OCI-LY7 (cell line): ENCODE data around the gene PPP1CA. TPM values are rescaled to one million over a fixed set of nuclear protein-coding genes. Genes with fewer than 3 reads are reported as not detected.
"Not testable (repeated sequence)": the region's sequence is repeated elsewhere in the genome, so short reads cannot be mapped to it uniquely, and the experiment has no call there.

Experiments used
- BruUV-seq: library from RNA; stranded (reverse); fragments of 400-500 nt; replicated peaks from 2 replicates; lab custom pipeline; 2021; lab: Mats Ljungman, UMichigan
- CTCF ChIA-PET: fragments of 300-600 bp; sonication (Branson Sonifier 250); formaldehyde crosslinking; loops from one replicate; lab custom pipeline; 2022; ENCODE audit warnings: antibody characterized with exemption; ENCODE audit not compliant: unreplicated experiment; lab: Charles Lee
- POLR2A ChIA-PET: fragments of 300-600 bp; sonication (Branson Sonifier 250); formaldehyde crosslinking; loops from one replicate; lab custom pipeline; 2022; ENCODE audit warnings: antibody characterized with exemption; lab: Charles Lee
- DNase-seq: peaks from one replicate; pipeline ENCODE4 v3.0.0-alpha.2; 2015; ENCODE audit warnings: low spot score
- H2AFZ ChIP-seq: fragments of 200-600 bp; sonication (generic), shearing (Covaris generic); 2 replicates; pipeline ENCODE4 v1.6.1; 2014; ENCODE audit warnings: mild to moderate bottlenecking, antibody characterized with exemption, low read length, moderate library complexity
- H3K27ac ChIP-seq: fragments of 200-600 bp; sonication (generic); 2 replicates; pipeline ENCODE4 v1.5.1; 2014; ENCODE audit warnings: mixed run types, low read depth, mild to moderate bottlenecking, moderate library complexity, low read length, inconsistent platforms; ENCODE audit not compliant: poor library complexity, severe bottlenecking
- H3K36me3 ChIP-seq: fragments of 200-600 bp; sonication (generic); 2 replicates; pipeline ENCODE4 v1.6.1; 2014; ENCODE audit warnings: mild to moderate bottlenecking, antibody characterized with exemption, low read length, moderate library complexity, mixed read lengths; ENCODE audit not compliant: insufficient read depth
- H3K4me1 ChIP-seq: fragments of 200-600 bp; sonication (generic); 2 replicates; pipeline ENCODE4 v1.5.1; 2014; ENCODE audit warnings: mild to moderate bottlenecking, low read length; ENCODE audit not compliant: insufficient read depth, poor library complexity, severe bottlenecking
- H3K4me2 ChIP-seq: fragments of 200-600 bp; sonication (generic); 2 replicates; pipeline ENCODE4 v1.6.1; 2014; ENCODE audit warnings: mild to moderate bottlenecking, low read length
- H3K4me3 ChIP-seq: fragments of 200-600 bp; sonication (generic); 2 replicates; pipeline ENCODE4 v1.5.1; 2014; ENCODE audit warnings: mild to moderate bottlenecking, low read depth, low read length; ENCODE audit not compliant: poor library complexity, severe bottlenecking
- H3K79me2 ChIP-seq: fragments of 200-600 bp; sonication (generic); 2 replicates; pipeline ENCODE4 v1.6.1; 2016; ENCODE audit warnings: low read depth, mild to moderate bottlenecking, low read length, moderate library complexity, mixed read lengths; ENCODE audit not compliant: insufficient read depth
- H3K9me2 ChIP-seq: fragments of 200-600 bp; sonication (generic); 2 replicates; pipeline ENCODE4 v1.6.1; 2016; ENCODE audit warnings: mild to moderate bottlenecking, low read length, mixed read lengths; ENCODE audit not compliant: insufficient read depth
- H3K9me3 ChIP-seq: fragments of 200-600 bp; sonication (generic); 2 replicates; pipeline ENCODE4 v1.6.1; 2014; ENCODE audit warnings: mild to moderate bottlenecking, mixed run types, low read length, mixed read lengths
- H4K20me1 ChIP-seq: fragments of 200-600 bp; sonication (generic); 2 replicates; pipeline ENCODE4 v1.6.1; 2014; ENCODE audit warnings: mild to moderate bottlenecking, antibody characterized with exemption, low read length, moderate library complexity, mixed read lengths; ENCODE audit not compliant: insufficient read depth
- CTCF ChIP-seq: fragments of 200-600 bp; sonication (generic); conservative IDR thresholded peaks from 2 replicates; pipeline ENCODE4 v1.5.1; 2014; ENCODE audit warnings: mild to moderate bottlenecking, antibody characterized with exemption, low read length, moderate library complexity, mixed read lengths
- EZH2phosphoT487 ChIP-seq: fragments of 200-600 bp; sonication (generic); IDR thresholded peaks from 2 replicates; pipeline ENCODE4 v1.6.1; 2018; ENCODE audit warnings: low read depth, borderline replicate concordance, mild to moderate bottlenecking, mixed run types, antibody characterized with exemption, low read length, moderate library complexity, mixed read lengths
- intact Hi-C: fragments of 100-400 bp; cut with micrococcal nuclease; formaldehyde crosslinking; loops from one replicate; pipeline ENCODE4 v1.10.0; 2022; ENCODE audit not compliant: unreplicated experiment
- total RNA-seq, 2 experiments: library from RNA; depleted of rRNA in 1 of 2; stranded (reverse); fragments of >200 nt in 1 of 2; shearing (Covaris generic) in 1 of 2; gene quantifications; 2 replicates each; pipeline ENCODE4 v1.2.3, GENCODE V29; 2014 to 2022

Gene PPP1CA
- total RNA-seq, 2 experiments from 2014 or later = 210 to 311 TPM

- no TSS peak for BruUV-seq
- H3K4me3 ChIP-seq = peak overlapping the region; percentile 82
- no peak overlapping the region for H2AFZ ChIP-seq
- peak overlapping the region; percentile 78 for H3K4me2 ChIP-seq
- peaks cover 34% of the 10 kb centered on the region for H3K4me1 ChIP-seq
- POLR2A ChIA-PET = interaction anchor here (0.6 to 1.2 kb wide), 3 partner anchors 22 to 37 kb away, joined by 3 to 4 read pairs (median 3); partner anchors contain the start of gene RAD9A
- no peaks in the 10 kb centered on the region for H4K20me1 ChIP-seq
- H3K9me3 ChIP-seq = no peaks in the 10 kb centered on the region
- intact Hi-C loops = no loop called here
- peak; percentile 29 for DNase-seq
- H3K79me2 ChIP-seq = peaks cover 16% of the 10 kb centered on the region; the same call in 1 of the 2 replicates
- peaks cover 34% of the 10 kb centered on the region for H3K36me3 ChIP-seq
- CTCF ChIA-PET = no interaction called here
- TF ChIP-seq CTCF (0 out of 2 replicates have a peak, but pooled peaks have one; percentile 22), EZH2phosphoT487 (no peak)
- H3K9me2 ChIP-seq = no peaks in the 10 kb centered on the region
- H3K27ac ChIP-seq = peak overlapping the region; percentile 24
Observed at GRCh38 chr11:67429038-67429668, 27.5 kb upstream of the PPP1CA start.

- H3K9me3 ChIP-seq = no peaks in the 10 kb centered on the region
- H3K36me3 ChIP-seq = peaks cover 26% of the 10 kb centered on the region
- peak within 1 kb of the TSS; percentile 78 for H3K4me2 ChIP-seq
- peak within 1 kb of the TSS; percentile 82 for H3K4me3 ChIP-seq
- peaks cover 26% of the 10 kb centered on the region for H3K4me1 ChIP-seq
- DNase-seq = peak; percentile 99
- POLR2A ChIA-PET = interaction anchor here (1.0 to 1.2 kb wide), 3 partner anchors 9 to 25 kb away, joined by 3 read pairs; partner anchors contain the start of gene PTPRCAP
- CTCF ChIA-PET = no interaction called here
- BruUV-seq = no TSS peak
- H3K79me2 ChIP-seq = peaks cover 16% of the 10 kb centered on the region; the same call in 1 of the 2 replicates
- intact Hi-C loops = no loop called here
- TF ChIP-seq CTCF (no peak), EZH2phosphoT487 (no peak)
- H4K20me1 ChIP-seq = no peaks in the 10 kb centered on the region
- H3K27ac ChIP-seq = peak within 1 kb of the TSS; percentile 46
- no peaks in the 10 kb centered on the region for H3K9me2 ChIP-seq
- peak within 1 kb of the TSS; percentile 85 for H2AFZ ChIP-seq
Observed at GRCh38 chr11:67428052-67429001, 26.7 kb upstream of the PPP1CA start, which contains the start of gene RPS6KB2. RPS6KB2 (plus strand) TSS chr11:67428494; CDS start chr11:67428546, 52 bp downstream.

- CTCF ChIA-PET, BruUV-seq, H4K20me1 ChIP-seq, intact Hi-C loops, DNase-seq, H3K9me3 ChIP-seq, H3K9me2 ChIP-seq: not testable (repeated sequence)
- Histone ChIP-seq H3K27ac (peak overlapping the region; percentile 46), H3K4me2 (peak overlapping the region; percentile 76), H2AFZ (peak overlapping the region; percentile 85; the same call in 1 of the 2 replicates), H3K36me3 (peaks cover 17% of the 10 kb centered on the region), H3K4me1 (peaks cover 20% of the 10 kb centered on the region), H3K4me3 (peak overlapping the region; percentile 82), H3K79me2 (peaks cover 16% of the 10 kb centered on the region; the same call in 1 of the 2 replicates)
- POLR2A ChIA-PET = interaction anchor here (1.2 kb wide), 1 partner anchor 14 kb away, joined by 3 read pairs; no protein-coding TSS in a partner anchor
Observed at GRCh38 chr11:67427364-67427859, 25.8 kb upstream of the PPP1CA start.
